22Rv1 (cell line): ENCODE measurements around the gene ANKH.

ENCODE experiments used
- H3K27ac ChIP-seq: fragments of 450-650 bp; 2 replicates; pipeline ENCODE4 v1.5.1; 2017
- CTCF ChIP-seq: fragments of 450-650 bp; IDR thresholded peaks from 2 replicates; pipeline ENCODE4 v1.5.1; 2017; ENCODE audit warnings: mild to moderate bottlenecking
- ZFX ChIP-seq: fragments of 450-650 bp; IDR thresholded peaks from 2 replicates; pipeline ENCODE4 v1.6.1; 2017; ENCODE audit warnings: antibody characterized with exemption, borderline replicate concordance

Gene ANKH

GRCh38 chr5:14662721-14663260 lies 208.8 kb downstream of the ANKH start:
- no peak for TF ChIP-seq CTCF
- TF ChIP-seq ZFX: no peak
- no peak overlapping the region for H3K27ac ChIP-seq

GRCh38 chr5:14660833-14661232 lies 210.7 kb downstream of the ANKH start:
- no peak overlapping the region for H3K27ac ChIP-seq
- no peak for TF ChIP-seq ZFX
- no peak for TF ChIP-seq CTCF

- no peak overlapping the region for H3K27ac ChIP-seq
- TF ChIP-seq CTCF: no peak
- no peak for TF ChIP-seq ZFX
Measured at GRCh38 chr5:14659821-14660607, 211.6 kb downstream of the ANKH start.

GRCh38 chr5:14656898-14657297 lies 214.7 kb downstream of the ANKH start:
- no peak overlapping the region for H3K27ac ChIP-seq
- TF ChIP-seq CTCF (no peak), ZFX (no peak)

GRCh38 chr5:14655146-14655741 lies 216.3 kb downstream of the ANKH start:
- TF ChIP-seq CTCF (no peak), ZFX (no peak)
- no peak overlapping the region for H3K27ac ChIP-seq
